NCI-H128 (cell line): ENCODE results near the gene CPA5.

ENCODE experiments used
- DNase-seq: peaks from one replicate; lab custom pipeline; 2025; ENCODE audit not compliant: unreplicated experiment; lab: John Stamatoyannopoulos, UW

CPA5 gene

GRCh38 chr7:130329681-130330080 is 14.9 kb upstream of the CPA5 start:
- DNase-seq: no peak

DNA sequence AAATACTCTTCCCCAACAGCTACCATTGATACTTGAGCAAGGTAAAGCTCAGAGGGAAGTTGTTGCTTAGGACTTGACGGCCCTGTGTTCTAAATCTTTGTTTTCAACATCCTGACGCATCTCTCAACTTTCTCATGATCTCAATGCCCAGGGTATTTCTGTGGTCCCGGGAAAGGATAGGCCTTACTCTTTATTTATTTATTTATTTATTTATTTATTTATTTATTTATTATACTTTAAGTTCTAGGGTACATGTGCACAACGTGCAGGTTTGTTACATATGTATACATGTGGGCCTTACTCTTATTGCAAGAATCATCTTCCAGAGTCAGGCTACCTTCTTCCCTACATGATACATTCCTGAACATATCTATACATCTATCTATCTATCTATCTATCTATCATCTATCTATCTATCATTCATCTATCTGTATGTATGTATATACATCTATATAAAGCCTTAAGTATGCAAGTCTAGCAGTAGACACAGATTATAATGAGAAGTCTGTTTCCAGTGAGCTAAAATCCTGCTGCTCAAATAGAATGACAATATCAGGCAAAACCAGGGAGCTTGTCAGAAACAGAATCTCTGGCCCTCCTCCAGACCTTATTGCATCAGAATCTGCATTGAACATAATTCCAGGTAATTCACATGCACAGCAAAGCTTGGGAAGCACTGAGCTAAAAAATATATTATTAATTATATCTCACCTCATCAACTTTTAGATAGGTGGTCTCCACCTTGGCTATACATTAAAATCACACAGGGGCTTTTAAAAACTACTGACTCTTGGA is 12.2 kb upstream of the CPA5 start:
- no peak for DNase-seq

DNA sequence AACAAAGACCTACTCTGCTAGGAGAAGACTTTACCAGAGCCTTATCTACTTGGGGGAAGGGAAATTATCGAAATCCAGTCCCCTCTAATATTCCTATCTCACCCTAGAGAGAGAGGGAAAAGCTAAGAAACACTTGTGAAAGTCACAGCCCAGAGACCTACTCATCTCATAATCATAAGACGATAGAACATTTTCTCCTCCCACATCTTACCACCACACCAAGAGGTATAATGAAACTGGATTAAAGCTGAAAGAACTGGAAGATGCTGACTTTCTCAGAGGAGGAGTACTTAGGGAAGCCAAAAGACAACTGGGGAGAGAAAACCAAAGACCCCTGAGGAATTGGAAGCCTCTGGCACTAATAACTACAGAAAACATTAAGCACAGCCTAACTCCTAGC is 10.8 kb upstream of the CPA5 start:
- DNase-seq: no peak

- DNase-seq: no peak
Observed at GRCh38 chr7:130334274-130334673, 10.3 kb upstream of the CPA5 start.

DNA sequence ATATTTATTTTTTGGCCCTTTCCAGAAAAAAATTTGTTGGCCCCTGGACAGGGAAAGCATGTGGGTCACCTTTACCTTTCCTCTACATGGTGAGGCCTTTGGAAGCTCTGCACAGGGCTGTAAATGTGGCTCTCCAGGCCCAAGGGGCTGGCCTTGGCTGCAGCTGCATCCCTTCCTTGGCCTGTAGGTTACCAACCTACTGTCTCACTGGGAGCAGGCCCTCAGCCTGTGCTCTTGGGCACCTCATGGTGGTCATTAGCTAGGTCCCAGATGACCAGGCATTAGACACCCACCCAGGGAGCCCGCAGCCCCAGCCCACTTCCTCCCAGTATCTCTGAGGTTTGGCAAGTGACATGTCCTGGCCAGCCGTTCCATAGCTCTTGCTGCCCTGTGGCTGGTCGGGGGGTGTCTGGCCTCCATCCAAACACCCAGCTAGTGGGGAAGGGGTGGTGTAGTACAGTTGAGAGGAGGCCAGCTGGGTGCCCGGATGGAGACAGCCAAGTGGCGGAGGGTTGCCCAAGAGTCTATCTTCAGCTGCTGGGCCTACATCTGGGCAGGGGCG is 7.1 kb upstream of the CPA5 start:
- no peak for DNase-seq

DNA sequence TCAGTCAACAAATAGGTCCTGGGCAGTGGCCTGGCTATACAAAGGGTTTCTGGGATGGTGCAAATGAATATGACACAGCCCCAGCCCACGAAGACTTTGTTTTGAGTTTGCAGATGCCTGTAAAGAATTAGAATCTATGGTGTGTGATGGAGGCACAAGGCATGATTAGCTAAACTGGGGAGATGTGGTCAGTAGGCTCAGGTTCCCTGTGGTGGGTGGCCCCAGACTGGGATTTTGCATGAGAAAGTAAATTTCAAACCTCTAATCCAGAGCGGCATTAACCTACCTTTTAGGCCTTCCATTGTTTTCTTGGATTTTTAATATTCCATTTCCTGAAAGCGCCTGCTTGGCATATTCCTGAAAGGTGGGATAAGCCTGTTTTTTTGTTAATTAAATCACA is 6.4 kb upstream of the CPA5 start:
- DNase-seq: no peak

- DNase-seq: no peak
Observed at GRCh38 chr7:130341882-130342281, 2.7 kb upstream of the CPA5 start.

- DNase-seq: no peak
Observed at GRCh38 chr7:130342701-130343380, 1.8 kb upstream of the CPA5 start.

GRCh38 chr7:130345136-130345535 is 520 bp downstream of the CPA5 start:
- DNase-seq: peak; percentile 58

GRCh38 chr7:130345725-130346124 is 1.1 kb downstream of the CPA5 start:
- no peak for DNase-seq

DNA sequence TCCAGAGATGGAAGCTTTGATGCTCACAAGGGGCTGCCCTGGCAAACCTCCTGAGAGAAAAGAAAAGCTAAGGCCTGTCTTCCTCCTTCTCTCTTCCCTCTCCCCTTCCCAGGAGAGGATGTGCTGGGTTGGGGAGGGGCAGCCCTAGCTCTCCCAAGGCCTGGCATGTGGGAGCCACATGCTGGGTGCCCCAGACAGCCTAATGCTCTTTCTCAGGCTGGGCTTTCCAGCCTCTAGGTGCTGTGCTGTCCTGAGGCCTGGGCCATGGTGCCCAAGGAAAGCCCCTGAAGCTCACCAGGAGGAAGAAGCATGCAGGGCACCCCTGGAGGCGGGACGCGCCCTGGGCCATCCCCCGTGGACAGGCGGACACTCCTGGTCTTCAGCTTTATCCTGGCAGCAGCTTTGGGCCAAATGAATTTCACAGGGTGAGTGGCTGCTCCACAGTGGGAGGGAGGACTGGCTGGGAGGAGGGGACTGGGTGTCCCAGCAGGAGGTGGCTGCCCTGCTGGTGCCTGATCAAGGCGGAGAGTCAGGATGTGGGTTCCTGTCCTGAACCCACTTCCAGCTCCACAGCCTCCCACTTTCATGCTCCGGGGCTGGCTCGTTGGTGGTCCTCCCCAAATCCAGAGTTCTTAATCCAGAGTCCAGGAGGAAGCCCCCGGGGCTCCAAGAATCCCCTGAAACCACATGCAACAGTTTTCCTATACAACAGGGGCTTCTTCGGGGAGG is 1.7 kb downstream of the CPA5 start:
- DNase-seq: no peak

GRCh38 chr7:130346941-130347340 is 2.3 kb downstream of the CPA5 start:
- DNase-seq: no peak

GRCh38 chr7:130349911-130350782 is 5.5 kb downstream of the CPA5 start:
- peak; percentile 51 for DNase-seq

DNA sequence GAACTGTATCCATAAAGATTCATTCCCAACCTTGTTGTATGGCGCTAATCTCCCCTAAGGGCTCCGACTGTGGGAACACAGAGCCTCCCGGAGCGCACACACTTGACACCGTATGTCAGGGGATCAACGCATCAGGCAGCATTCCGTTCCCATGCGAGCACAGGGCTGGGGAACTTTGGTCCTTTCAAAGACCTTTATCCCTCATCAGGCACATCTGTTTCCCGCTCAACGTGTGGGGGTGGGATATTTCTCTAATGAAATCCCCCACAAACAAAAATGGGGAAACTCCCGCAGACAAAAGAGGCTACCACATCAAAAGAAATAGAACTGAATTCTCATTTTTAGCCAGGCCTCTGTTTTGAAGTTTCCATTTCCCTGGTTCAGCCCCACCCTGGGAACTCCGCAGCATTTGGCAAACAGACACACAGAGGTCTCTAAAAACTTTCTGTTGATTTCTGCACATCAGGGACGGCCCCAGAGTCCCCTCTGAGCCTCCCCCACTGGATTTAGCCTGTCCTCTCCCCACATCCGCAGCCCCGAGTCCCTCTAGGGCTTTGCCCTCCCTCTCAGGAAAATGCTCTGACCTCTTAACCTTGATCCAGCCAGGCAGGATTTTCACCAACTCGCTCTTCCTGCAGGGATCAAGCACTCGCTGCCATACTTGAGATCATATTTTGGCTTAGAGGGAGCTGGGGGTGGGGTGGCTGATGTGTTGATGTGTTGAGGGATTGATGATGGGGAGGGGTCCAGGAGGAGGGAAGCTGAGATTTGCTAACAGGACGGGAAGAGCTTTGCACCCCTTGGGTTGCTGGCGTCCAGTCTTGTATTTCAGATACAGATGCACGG is 6.6 kb downstream of the CPA5 start:
- DNase-seq: peak; percentile 79

- DNase-seq: no peak
Observed at GRCh38 chr7:130351791-130352090, 7.1 kb downstream of the CPA5 start.

DNA sequence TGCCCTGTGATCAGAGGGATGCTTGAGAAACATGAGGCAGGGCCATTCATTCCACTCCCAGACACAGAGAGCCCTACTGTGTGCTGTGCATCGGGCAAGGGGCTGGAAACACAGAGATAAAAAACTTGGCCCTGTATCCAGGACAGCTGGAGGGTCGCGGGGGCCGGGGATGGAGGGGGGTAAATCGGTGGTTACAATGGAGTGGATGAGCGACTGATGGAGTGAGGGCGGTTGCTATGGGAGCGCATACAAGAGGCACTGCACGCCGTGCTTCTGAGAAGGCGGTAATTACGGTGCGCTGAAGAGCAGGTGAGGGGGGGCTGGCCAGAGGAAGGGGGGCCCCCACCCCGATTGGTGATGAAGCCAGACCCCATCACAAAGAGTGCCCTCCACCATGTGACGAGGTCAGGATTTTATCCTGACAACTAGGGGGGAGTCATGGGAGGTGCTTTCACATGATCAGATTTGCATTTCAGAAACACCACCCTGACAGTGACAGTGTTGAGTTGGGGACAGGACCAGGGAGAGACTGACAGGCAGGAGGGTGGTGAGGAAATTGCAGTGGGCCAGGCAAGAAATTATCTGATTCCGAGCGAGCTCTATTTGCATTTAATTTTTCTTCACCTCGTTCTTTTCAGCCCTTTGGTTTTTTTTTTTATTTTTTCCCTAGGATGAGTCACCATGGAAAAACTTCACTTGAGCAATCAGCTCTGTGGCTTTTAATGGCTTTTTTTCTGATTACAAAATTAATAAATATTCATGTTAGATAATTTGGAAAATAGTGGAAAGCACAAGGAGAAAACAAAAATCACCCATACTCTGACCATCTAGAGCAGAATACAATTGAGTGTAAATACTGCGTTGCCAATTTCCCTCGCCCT is 7.8 kb downstream of the CPA5 start:
- DNase-seq: peak; percentile 92

DNA sequence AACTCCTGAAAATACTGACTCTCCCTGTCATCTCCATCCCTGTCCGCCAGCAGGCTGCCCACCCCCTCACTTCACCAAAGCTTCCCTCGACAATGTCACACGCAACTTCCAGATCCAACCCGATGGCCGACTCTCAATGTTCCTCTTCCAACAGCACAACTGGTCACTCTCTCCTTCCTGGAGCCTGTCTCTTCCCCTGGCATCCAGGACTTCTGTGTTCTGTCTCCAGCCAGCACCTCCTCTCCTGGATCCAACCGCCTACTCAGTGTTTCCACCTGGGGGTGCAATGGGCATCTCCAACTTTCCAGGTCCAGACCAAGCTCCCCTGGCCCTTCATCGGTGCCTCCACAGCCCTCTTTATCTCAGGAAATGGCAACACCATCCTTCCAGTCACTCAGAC is 8.6 kb downstream of the CPA5 start:
- DNase-seq: peak; percentile 16

GRCh38 chr7:130356121-130356875 is 11.7 kb downstream of the CPA5 start:
- no peak for DNase-seq
